Endothelial cell (in vitro differentiated cells): ENCODE data around the gene ALPI. TPM values are rescaled to one million over a fixed set of nuclear protein-coding genes. Genes with fewer than 3 reads are reported as not detected.
"Not testable (repeated sequence)": the region's sequence is repeated elsewhere in the genome, so short reads cannot be mapped to it uniquely, and the experiment has no call there.

ENCODE experiments used
- DNase-seq: peaks from one replicate; pipeline ENCODE4 v3.0.0; 2021; ENCODE audit warnings: low spot score
- H3K27ac Mint-ChIP-seq: one replicate; pipeline ENCODE4 v1.8.0; 2021; ENCODE audit warnings: mixed read lengths, inconsistent platforms; ENCODE audit not compliant: unreplicated experiment
- H3K27me3 Mint-ChIP-seq: one replicate; pipeline ENCODE4 v1.8.0; 2021; ENCODE audit warnings: mild to moderate bottlenecking, moderate library complexity, mixed read lengths, inconsistent platforms; ENCODE audit not compliant: unreplicated experiment
- H3K36me3 Mint-ChIP-seq: one replicate; pipeline ENCODE4 v1.8.0; 2021; ENCODE audit warnings: mild to moderate bottlenecking, low read depth, mixed read lengths, inconsistent platforms; ENCODE audit not compliant: unreplicated experiment
- H3K4me1 Mint-ChIP-seq: one replicate; pipeline ENCODE4 v1.8.0; 2021; ENCODE audit warnings: mild to moderate bottlenecking, mixed read lengths, inconsistent platforms; ENCODE audit not compliant: unreplicated experiment
- H3K4me3 Mint-ChIP-seq: one replicate; pipeline ENCODE4 v1.8.0; 2021; ENCODE audit warnings: mild to moderate bottlenecking, mixed read lengths, inconsistent platforms; ENCODE audit not compliant: unreplicated experiment
- H3K9me3 Mint-ChIP-seq: one replicate; pipeline ENCODE4 v1.8.0; 2021; ENCODE audit warnings: mixed read lengths, inconsistent platforms; ENCODE audit not compliant: unreplicated experiment
- CTCF ChIP-seq: fragments of 200-600 bp; sonication (generic); IDR thresholded peaks from one replicate; pipeline ENCODE4 v1.5.0; 2021; ENCODE audit warnings: antibody characterized with exemption; ENCODE audit not compliant: unreplicated experiment
- long read RNA-seq: library from polyadenylated mRNA; unstranded; transcript quantifications from one replicate; pipeline ENCODE4 v2.0.0, GENCODE V29; 2020; ENCODE audit not compliant: unreplicated experiment
- total RNA-seq: library from RNA; stranded (reverse); fragmentation: NEBNext Ultra II Directional; extraction: Animal tissue kit (Norgen Biotek cat#: 25700); gene quantifications from one replicate; pipeline ENCODE4 v1.2.1, GENCODE V29; 2021; ENCODE audit not compliant: unreplicated experiment

ALPI gene
- total RNA-seq: not detected
- long read RNA-seq: 0 reads

DNA sequence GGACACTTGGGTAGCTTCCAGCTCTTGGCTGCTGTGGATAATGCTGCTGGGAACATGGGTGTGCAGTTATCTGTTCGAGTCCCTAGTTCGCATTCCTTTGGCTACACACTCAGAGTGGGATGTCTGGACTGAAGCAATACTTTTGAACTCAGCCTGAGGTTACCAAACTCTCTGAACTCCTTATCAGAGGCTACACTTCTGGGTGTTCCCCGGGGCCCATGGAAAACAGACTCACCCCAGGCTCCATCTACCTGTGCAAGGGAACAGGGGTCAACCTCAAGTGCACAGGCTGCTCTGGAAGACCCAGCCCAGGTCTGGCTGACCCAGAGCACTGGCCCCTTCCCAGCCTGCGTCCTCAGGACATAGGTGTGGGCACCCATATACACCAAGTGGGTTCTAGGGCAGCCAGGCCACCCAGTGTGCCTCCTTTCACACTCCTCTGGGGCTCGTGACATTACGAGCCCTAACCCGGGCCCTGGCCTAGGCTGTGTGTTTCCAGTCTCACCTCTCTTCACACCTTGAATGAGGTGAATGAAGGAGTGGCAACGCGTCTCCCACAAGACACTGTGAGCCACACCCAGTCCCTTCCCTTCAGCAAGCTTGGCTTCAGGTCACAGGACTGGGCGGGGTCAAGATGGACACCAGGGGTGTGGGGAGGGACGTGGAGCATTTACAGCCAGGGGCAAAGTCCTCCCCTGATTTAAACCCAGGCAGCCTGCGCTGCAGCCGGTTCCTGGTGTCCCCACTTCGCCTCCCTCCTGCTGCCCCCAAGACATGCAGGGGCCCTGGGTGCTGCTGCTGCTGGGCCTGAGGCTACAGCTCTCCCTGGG is at the start of gene ALPI:
ALPI (plus strand) TSS at position 728 of the 830 bp plus-strand sequence; CDS start at position 775, 47 bp downstream.
- H3K4me1 Mint-ChIP-seq: no peaks in the 10 kb centered on the region
- H3K27me3 Mint-ChIP-seq: peaks cover 2% of the 10 kb centered on the region
- TF ChIP-seq CTCF: no peak
- no peaks in the 10 kb centered on the region for H3K36me3 Mint-ChIP-seq
- no peak within 1 kb of the TSS for H3K27ac Mint-ChIP-seq
- H3K9me3 Mint-ChIP-seq: no peaks in the 10 kb centered on the region
- DNase-seq: no peak
- no peak within 1 kb of the TSS for H3K4me3 Mint-ChIP-seq

GRCh38 chr2:232406556-232407310 is 49.2 kb upstream of the ALPI start, which contains the start of gene ALPG:
Gene ALPG (plus strand): TSS chr2:232406844. CDS start chr2:232406895, 51 bp downstream.
- Mint-ChIP-seq H3K9me3 (no peaks in the 10 kb centered on the region), H3K36me3 (no peaks in the 10 kb centered on the region), H3K27me3 (no peaks in the 10 kb centered on the region), H3K4me1 (peaks cover 19% of the 10 kb centered on the region), H3K27ac (no peak within 1 kb of the TSS), H3K4me3 (no peak within 1 kb of the TSS)
- no peak for TF ChIP-seq CTCF
- no peak for DNase-seq

DNA sequence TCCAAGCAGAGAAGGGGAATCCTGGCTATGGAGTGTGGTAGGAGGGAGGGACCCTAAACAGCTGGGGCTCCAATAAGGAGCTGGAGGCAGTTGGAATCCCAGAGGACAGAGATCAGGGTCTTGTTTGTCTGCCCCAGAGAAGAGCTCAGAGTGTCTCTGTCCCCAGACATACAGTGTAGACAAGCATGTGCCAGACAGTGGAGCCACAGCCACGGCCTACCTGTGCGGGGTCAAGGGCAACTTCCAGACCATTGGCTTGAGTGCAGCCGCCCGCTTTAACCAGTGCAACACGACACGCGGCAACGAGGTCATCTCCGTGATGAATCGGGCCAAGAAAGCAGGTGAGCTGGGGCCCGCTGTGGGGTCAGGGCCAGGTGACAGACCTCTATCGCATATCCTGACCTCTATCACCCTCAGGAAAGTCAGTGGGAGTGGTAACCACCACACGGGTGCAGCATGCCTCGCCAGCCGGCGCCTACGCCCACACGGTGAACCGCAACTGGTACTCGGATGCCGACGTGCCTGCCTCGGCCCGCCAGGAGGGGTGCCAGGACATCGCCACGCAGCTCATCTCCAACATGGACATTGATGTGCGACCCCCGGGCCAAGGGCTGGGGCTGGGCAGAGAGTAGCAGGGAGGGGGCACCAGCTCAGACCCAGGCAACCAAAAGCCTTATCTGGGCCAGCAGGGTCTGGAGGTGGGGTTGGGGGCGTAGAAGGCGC is 48.4 kb upstream of the ALPI start:
- H3K4me1 Mint-ChIP-seq: peaks cover 20% of the 10 kb centered on the region
- not testable (repeated sequence) for DNase-seq, H3K9me3 Mint-ChIP-seq, H3K36me3 Mint-ChIP-seq, H3K4me3 Mint-ChIP-seq, H3K27ac Mint-ChIP-seq, H3K27me3 Mint-ChIP-seq

DNA sequence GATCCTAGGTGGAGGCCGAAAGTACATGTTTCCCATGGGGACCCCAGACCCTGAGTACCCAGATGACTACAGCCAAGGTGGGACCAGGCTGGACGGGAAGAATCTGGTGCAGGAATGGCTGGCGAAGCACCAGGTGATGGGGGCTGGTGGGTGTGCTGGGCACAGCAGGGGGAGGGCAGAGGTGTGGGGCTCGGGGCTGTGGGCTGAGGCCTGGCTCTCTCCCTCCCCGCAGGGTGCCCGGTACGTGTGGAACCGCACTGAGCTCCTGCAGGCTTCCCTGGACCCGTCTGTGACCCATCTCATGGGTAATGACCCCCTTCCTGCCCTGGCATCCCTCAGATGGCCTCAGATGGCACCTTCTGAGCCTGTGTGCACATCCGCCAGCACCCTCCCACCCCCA is 47.7 kb upstream of the ALPI start:
- H3K4me3 Mint-ChIP-seq, DNase-seq, H3K9me3 Mint-ChIP-seq, H3K27me3 Mint-ChIP-seq, H3K36me3 Mint-ChIP-seq, H3K27ac Mint-ChIP-seq: not testable (repeated sequence)
- peaks cover 27% of the 10 kb centered on the region for H3K4me1 Mint-ChIP-seq

- H3K9me3 Mint-ChIP-seq, H3K27me3 Mint-ChIP-seq, H3K4me3 Mint-ChIP-seq, H3K27ac Mint-ChIP-seq, DNase-seq, H3K36me3 Mint-ChIP-seq: not testable (repeated sequence)
- peaks cover 28% of the 10 kb centered on the region for H3K4me1 Mint-ChIP-seq
Observed at GRCh38 chr2:232409617-232410016, 46.3 kb upstream of the ALPI start.

DNA sequence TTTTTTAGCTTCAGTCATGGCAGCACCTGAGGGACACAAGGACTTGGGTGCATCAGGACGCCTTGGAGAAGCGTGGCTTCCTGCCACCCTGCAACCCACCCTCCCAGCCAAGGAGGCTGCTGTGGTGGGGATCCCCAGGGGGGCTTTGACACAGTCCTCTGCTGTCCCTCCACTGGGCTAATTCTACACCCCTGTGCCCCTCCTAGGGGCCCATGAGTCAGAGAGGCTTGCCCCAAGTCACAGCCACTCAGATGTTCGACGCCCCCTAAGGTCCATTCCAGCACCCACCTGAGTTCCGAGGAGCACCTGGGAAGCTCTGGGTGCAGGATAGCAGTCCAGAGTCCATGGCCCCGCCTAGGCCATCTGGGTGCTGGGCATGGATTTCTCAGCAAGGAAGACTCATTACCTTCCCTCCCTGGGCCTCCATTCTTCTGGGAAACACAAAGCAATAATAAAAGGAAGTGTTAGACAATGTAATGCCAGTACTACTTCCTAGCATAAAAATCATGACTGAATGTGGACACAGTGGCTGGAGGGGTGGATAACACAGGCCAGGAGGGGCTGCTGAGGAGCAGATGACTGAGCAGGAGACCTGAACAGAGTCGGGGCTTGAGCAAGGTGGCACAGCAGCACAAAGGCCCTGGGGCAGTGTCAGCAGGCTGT is 45.6 kb upstream of the ALPI start:
- Mint-ChIP-seq H3K4me3 (no peak overlapping the region), H3K27ac (no peak overlapping the region), H3K27me3 (no peaks in the 10 kb centered on the region), H3K4me1 (peaks cover 25% of the 10 kb centered on the region), H3K36me3 (no peaks in the 10 kb centered on the region), H3K9me3 (no peaks in the 10 kb centered on the region)
- TF ChIP-seq CTCF: no peak
- no peak for DNase-seq
